Globus pallidus (tissue), 1 donor: ENCODE results near the gene GALK2.
"Not testable (repeated sequence)": the region's sequence is repeated elsewhere in the genome, so short reads cannot be mapped to it uniquely, and the experiment has no call there.

Experiments
- DNase-seq: peaks from one replicate; pipeline ENCODE4 v3.0.0-alpha.2; 2015; ENCODE audit warnings: low spot score

The GALK2 gene

DNA sequence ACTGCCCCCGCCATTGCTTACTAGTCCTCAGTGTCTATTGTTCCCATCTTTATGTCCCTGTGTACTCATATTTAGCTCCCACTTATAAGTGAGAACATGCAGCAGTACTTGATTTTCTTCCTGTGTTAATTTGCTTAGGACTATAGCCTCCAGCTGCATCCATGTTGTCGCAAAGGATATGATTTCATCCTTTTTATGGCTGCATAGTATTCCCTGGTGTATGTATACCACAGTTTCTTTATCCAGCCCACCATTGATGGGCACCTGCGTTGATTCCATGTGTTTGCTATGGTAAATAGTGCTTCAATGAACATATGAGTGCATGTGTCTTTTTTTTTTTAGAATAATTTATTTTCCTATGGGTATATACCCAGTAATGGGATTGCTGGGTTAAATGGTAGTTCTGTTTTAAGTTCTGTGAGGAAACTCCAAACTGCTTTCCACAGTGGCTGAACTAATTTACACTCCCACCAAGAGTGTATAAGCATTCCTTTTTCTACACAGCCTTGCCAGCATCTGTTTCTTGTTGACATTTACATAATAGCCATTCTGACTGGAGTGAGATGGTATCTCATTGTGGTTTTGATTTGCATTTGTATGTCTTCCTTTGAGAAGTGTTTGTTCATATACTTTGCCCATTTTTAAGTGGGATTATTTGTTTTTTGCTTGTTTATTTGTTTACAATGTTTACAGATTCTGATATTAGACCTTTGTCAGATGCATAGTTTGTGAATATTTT is 53.7 kb downstream of the GALK2 start:
- DNase-seq: no peak

GRCh38 chr15:49225572-49226281 is 55.7 kb downstream of the GALK2 start:
- DNase-seq: no peak

DNA sequence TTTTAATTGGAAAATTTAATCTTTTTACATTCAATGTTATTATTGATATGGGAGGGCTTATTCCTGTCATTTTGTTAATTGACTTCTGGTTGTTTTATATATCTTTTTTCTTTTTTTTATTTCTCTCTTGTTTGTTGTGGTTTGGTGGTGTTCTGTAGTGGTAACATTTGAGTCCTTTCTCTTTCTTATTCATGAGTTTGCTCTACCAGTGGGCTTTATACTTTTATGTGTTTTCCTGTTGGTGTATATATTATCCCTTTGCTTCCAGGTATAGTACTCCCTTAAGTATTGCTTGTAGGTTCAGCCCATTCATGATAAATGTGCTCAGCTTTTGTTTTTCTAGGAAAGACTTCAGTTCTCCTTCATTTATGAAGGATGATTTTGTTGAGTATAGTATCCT is 57.6 kb downstream of the GALK2 start:
- DNase-seq: no peak

- DNase-seq: no peak
Observed at GRCh38 chr15:49229922-49230321, 59.9 kb downstream of the GALK2 start.

GRCh38 chr15:49232236-49232806 is 62.3 kb downstream of the GALK2 start:
- DNase-seq: no peak

- DNase-seq: peak; percentile 92
Observed at GRCh38 chr15:49235446-49236124, 65.5 kb downstream of the GALK2 start.

DNA sequence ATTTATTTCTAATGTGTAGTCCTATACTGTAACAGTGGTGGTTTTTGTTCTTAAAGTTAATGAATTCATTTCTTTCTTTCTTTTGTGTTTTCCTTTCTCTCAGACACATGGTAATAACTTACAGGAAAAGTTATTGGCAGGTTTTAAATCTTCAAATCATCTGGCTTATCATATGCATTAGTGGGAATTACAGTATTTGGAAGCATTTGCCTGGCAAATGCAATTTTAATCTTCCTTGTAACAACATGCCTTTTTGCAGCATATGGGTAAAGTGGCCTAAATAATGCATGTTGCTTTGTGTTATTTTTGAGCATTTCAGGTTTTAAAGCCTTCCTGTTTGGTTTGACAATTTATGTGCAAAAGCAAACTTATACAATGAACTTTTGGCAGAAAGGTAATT is 66.8 kb downstream of the GALK2 start:
- DNase-seq: no peak

DNA sequence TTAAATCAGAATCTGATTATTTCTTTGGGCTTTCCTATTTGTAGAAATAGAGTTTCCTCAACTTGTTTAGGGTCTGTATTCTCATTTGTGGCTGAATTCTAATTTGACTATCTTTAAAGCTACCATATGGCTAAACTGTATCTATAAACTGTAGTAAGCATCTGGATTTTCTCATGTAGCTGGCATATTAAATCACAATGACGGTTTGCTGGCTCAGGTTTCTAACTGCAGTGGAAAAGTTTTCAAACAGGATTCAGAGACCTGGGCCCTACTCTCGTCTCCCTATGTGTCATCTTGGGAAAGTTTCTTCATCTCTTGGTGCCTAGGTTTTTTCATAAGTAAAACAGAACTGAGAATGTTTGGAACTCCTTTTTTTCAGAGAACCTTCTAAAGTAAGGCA is 68.3 kb downstream of the GALK2 start:
- DNase-seq: no peak

GRCh38 chr15:49239105-49239504 is 69.1 kb downstream of the GALK2 start:
- DNase-seq: no peak

GRCh38 chr15:49242820-49243219 is 72.8 kb downstream of the GALK2 start:
- peak; percentile 5 for DNase-seq

- no peak for DNase-seq
Observed at GRCh38 chr15:49247556-49248110, 77.6 kb downstream of the GALK2 start.

DNA sequence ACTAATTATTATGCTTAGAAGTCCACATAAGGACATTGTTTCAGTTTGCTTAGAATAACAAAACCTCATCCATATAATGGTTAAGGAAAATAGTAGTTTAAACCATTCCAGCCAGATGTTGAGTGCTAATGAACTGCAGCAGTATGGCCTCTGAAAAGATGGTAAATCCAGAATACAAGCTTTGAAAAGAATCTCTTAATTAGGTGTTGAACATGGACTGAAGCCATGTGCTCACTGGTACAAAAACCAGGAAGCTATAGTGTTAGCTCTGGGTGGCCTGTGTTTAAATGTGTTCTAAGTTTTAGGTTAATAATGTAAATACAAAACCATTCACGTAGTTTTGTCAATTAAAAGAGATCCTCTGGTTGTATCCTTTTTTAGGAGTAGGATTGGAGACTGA is 78.2 kb downstream of the GALK2 start:
- no peak for DNase-seq

- no peak for DNase-seq
Observed at GRCh38 chr15:49255966-49256759, 86.1 kb downstream of the GALK2 start.

- DNase-seq: not testable (repeated sequence)
Observed at GRCh38 chr15:49265117-49265516, 95.1 kb downstream of the GALK2 start.

DNA sequence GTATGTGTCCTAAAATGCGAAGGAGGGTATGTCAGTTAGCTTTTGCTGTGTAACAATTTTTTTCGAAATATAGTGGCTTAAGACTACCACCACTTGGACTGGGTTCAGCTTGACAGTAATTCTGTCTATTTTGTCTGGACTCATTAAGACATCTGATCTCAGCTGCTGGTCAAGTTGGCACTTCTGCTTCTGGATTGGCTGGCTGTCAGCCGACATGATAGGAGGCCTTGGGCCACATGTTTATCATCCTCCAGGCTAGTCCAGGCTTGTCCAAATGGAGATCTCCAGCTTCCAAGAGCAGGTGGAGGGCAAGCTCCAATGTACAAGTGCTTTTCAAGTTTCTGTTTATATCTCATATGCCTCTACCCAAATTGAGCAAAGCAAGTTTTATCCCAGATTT is 95.9 kb downstream of the GALK2 start:
- DNase-seq: no peak

GRCh38 chr15:49270541-49271421 is 100.7 kb downstream of the GALK2 start:
- no peak for DNase-seq

DNA sequence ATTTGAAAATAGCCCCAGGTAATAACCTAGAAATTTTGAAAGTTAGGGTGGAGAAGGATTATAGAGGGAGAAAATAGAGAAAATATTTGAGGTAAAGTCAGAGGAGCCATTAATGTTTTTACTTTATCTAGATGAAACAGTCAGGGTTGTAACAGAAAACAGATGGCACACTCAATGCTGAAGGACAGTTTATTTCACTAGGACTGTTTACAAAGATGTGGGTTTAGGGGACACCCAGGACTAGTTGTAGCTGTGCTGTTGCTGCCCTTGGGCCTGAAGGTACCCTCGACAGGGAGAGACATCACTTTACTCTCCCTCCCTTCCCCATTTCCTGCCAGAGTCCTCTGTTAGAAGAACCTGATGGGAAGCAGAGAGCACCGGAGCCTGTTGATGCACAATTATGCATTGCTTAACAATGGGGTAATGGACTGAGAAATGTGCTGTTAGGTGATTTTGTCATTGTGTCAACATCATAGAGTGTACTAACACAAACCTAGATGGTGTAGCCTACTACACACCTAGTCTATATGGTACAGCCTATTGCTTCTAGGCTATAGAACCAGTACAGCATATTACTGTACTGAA is 103.8 kb downstream of the GALK2 start:
- no peak for DNase-seq

- no peak for DNase-seq
Observed at GRCh38 chr15:49278751-49279150, 108.7 kb downstream of the GALK2 start.

DNA sequence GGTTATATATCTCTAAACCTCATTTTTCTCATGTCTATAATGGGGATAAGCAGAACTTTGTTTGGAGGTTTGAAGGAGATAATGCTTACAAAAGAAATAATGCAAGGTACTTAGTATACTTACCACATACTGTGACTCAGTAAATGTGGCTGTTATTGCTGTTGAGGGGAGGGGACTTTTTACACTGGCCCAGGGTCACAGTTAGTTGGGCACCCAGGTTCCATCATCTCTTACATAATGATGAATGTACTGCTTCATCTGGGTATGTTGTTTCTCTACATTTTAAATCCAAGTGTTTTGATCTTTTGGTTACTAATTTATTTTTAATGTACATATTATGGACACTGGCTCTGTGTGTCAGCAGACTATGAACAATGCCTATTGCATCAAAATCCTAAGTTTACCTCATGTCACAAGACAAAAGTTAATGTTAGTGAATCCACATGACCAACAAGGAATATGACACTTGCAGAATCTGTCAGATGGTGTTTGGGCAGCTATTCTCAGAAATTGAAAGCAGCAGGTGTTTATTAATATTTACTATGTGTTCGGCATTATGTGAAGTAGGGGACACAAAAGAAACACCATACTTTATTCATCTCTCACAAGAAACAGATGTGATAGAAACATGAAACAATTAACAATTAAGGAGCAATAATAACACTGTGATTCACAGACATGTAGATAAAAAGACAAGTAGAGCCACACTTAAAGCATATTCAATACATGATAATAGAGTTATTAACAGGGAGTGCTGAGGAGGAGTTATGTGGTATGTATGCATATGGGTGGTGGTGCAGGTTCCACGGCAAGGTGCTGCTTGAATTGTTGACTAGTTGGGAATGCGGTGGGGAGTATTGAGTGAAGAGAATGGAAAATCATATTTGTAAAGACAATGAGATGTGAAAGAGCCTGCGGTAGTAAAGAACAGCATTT is 109.7 kb downstream of the GALK2 start:
- DNase-seq: no peak
